Measurements from ENCODE around the gene PPP1R12B.

The PPP1R12B gene

DNA sequence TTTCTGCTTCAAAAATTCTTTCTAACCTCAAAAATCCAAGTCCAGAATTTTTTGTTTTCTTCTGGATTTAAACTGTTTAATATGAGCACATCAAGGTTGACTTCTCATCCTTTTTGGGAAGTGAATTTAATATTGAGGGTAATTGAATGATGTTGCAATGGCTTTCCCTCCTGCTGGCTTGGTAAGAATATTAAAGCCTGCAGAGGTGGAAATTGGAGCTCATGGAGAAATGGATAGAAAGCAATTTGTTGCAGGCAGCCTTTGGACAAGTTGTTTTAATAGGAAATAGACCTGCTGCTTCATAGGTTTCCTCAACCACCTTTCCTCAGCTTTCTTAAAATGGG lies 237.1 kb downstream of the PPP1R12B start:
- H3K4me3 ChIP-seq (ENCODE audit: control insufficient read depth, low read depth, low read length) = no peak overlapping the region
- TF ChIP-seq, protein P1, sequence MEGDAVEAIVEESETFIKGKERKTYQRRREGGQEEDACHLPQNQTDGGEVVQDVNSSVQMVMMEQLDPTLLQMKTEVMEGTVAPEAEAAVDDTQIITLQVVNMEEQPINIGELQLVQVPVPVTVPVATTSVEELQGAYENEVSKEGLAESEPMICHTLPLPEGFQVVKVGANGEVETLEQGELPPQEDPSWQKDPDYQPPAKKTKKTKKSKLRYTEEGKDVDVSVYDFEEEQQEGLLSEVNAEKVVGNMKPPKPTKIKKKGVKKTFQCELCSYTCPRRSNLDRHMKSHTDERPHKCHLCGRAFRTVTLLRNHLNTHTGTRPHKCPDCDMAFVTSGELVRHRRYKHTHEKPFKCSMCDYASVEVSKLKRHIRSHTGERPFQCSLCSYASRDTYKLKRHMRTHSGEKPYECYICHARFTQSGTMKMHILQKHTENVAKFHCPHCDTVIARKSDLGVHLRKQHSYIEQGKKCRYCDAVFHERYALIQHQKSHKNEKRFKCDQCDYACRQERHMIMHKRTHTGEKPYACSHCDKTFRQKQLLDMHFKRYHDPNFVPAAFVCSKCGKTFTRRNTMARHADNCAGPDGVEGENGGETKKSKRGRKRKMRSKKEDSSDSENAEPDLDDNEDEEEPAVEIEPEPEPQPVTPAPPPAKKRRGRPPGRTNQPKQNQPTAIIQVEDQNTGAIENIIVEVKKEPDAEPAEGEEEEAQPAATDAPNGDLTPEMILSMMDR (IDR thresholded peaks at IDR 0.05; ENCODE audit: control insufficient read depth, insufficient read depth, low read depth, low read length, missing control alignments) = no peak
- DNase-seq (ENCODE audit: low read depth) = no peak

DNA sequence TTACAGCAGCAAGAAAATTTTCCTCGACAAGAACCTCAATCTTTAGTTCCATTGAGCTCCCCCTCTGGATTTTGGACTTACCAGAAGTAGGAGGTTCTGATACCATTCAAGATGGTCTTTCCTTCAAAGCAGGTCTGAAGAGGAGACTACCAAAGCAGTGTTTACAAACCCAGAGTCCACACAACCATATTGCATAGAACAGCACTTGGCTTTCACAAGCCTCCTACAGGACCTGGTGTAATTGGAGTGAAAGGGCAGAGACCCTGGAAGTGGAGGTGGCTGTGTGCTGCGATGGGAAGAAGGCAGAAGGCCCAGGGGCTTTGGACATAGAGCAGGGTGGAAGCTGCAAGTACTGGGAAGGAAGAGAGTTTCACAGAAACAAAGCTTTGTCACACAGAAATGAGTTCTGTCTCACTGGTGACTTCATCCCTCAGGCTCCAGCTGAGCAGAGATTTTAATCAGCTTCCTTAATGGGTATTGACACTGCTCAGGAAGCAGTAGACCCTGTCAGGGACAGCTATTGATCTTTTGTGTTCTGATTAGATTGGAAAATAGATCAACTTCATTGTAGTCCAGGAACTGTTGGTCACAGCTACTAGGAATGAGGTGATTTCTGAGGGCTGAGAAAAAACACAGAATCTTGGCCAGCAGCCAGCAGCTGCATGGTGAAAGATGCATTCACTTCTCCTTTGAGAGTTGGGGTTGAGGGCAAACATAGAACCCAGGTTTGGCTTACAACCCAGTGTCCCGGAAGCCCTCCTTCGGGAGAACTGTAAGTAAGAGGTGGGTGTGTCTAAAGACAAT lies 237.7 kb downstream of the PPP1R12B start:
- no peak for DNase-seq (ENCODE audit: low read depth)
- no peak overlapping the region for H3K4me3 ChIP-seq (ENCODE audit: control insufficient read depth, low read depth, low read length)
- TF ChIP-seq, protein P1 (IDR thresholded peaks at IDR 0.05; ENCODE audit: control insufficient read depth, insufficient read depth, low read depth, low read length, missing control alignments) = no peak

DNA sequence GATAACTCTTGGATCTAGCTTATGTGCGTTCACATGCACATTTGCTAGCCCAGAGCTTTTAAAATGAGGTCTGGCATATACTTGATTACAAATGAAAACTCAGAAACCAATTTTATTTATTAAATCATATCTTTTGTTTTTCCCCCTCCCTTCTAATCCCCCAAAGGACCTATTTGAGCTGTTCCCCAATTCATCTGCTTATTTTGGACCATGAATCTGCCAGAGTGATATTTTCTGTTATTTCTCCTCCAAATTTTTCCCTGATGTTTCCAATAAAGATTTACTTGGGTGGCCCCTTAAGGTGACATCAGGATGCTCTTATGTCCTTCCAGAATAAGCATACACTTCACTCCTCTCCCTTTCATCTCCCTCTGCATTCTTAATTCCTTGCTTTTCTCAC lies 238.4 kb downstream of the PPP1R12B start:
- H3K4me3 ChIP-seq (ENCODE audit: control insufficient read depth, low read depth, low read length) = no peak overlapping the region
- DNase-seq (ENCODE audit: low read depth) = no peak
- TF ChIP-seq, protein P1 (IDR thresholded peaks at IDR 0.05; ENCODE audit: control insufficient read depth, insufficient read depth, low read depth, low read length, missing control alignments) = no peak

DNA sequence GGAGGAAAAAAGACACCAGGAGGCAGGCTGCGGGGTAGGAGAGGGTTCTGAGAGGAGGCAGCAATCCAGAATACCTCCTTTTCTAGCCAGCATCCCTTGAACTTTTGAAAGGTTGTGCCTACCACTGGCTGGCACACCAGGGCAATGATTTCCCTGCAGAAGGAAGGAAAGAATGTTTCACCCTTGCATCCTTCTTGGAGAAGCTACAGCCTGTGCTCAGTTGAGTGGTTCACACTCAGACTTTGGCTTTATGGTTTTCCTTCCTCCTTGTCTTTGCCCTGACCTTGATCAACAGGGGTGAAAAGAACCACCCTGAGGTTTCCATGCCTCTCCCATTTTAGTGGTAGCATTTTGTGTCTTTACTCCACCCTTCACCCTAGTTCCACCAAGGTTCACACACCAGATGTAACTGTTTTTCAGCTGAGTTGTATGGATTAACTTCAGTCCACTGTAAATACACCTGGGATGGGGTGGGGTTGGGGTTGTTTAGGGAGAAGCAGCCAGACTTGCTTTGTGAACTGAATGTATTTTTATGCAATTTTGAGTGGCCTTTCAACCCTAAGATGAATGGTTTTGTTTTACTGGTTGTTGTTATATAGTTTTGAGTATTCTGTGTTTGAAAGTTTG lies 239.5 kb downstream of the PPP1R12B start:
- TF ChIP-seq, protein P1 (IDR thresholded peaks at IDR 0.05; ENCODE audit: control insufficient read depth, insufficient read depth, low read depth, low read length, missing control alignments) = no peak
- no peak overlapping the region for H3K4me3 ChIP-seq (ENCODE audit: control insufficient read depth, low read depth, low read length)
- no peak for DNase-seq (ENCODE audit: low read depth)

DNA sequence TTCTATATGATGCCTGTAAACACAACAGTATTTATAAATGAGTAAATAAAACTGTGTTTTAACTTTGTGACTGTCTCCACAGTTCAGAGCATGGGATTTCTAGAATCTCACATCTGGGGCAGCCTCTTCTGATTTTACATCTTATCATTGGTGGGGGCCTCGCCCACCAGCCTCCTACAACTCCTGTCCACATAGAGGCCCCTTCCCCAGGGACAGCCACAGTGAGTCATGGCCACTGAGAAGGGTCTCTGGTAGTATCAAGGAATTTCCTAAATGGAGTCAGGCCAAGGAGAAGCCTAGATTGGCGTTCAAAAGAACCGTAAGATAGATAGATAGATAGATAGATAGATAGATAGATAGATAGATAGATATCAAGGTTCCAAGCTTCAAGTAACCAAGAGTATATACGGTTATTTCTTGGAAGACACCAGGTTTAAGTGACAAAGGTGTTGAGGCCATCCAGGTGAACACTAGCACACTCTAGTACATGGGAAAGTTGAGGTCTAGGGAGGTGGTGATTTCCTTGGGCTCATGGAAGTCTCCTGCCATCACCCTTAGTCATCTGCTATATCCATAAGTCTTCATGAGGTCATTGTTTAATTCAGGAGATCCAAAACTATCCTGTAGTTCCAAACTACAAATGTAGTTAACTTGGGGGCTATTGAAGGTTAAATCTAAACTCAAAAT lies 240.1 kb downstream of the PPP1R12B start:
- TF ChIP-seq, protein P1 (IDR thresholded peaks at IDR 0.05; ENCODE audit: control insufficient read depth, insufficient read depth, low read depth, low read length, missing control alignments) = no peak
- no peak overlapping the region for H3K4me3 ChIP-seq (ENCODE audit: control insufficient read depth, low read depth, low read length)
- no peak for DNase-seq (ENCODE audit: low read depth)

DNA sequence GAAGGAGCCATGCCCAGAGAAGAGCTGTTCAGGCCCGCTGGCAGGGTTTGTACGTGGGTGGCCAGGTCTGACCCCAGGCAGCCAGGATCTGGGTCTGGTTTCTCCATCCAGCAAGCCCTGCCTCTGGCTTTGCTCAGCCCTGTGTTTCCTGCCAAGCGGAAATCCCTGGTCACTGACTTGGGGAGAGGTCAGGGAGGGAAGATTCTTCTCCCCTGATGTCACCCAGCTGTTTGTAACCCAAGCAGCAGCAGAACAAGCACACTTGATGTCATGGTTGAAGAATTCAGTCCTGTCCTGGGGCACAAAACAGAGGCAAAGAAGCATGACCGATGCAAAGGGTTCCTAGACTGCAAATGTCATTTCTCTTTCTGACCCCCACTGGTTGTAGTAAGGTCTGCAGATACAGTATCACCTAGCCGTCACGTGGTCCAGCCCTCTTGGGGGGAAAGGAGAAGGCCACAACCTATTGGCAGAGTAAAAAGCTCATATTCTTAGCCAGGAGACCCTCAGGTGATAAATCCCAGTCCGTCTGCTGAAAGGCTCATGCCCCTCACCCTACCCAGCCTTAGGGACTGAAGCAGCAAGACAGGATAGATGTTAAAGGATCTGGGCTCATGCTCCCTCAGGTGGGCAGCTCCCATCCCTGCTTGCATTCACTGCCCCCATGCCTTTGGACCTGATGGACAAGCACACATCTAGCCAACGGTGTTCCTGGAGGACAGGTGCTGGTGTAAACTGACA lies 240.9 kb downstream of the PPP1R12B start:
- TF ChIP-seq, protein P1 (IDR thresholded peaks at IDR 0.05; ENCODE audit: control insufficient read depth, insufficient read depth, low read depth, low read length, missing control alignments) = no peak
- H3K4me3 ChIP-seq (ENCODE audit: control insufficient read depth, low read depth, low read length) = no peak overlapping the region
- DNase-seq (ENCODE audit: low read depth) = peak; percentile 94
